Neuronal stem cell (in vitro differentiated cells): ENCODE data around the gene ZNF599.

Experiments
- DNase-seq: peaks from one replicate; pipeline ENCODE4 v3.0.0-alpha.2; 2013; ENCODE audit warnings: low spot score
- H2AFZ ChIP-seq: one replicate; pipeline ENCODE4 v1.6.1; 2013; ENCODE audit warnings: mild to moderate bottlenecking, low read length, inconsistent platforms
- H2AK5ac ChIP-seq: 2 replicates; pipeline ENCODE4 v1.6.1; 2013; ENCODE audit warnings: low read depth, mild to moderate bottlenecking, inconsistent platforms, low read length, moderate library complexity, mixed read lengths
- H2BK120ac ChIP-seq: 2 replicates; pipeline ENCODE4 v1.6.1; 2013; ENCODE audit warnings: low read depth, mild to moderate bottlenecking, inconsistent platforms, low read length, moderate library complexity, mixed read lengths
- H2BK12ac ChIP-seq: one replicate; pipeline ENCODE4 v1.6.1; 2013; ENCODE audit warnings: low read length, inconsistent platforms
- H2BK15ac ChIP-seq: 2 replicates; pipeline ENCODE4 v1.6.1; 2013; ENCODE audit warnings: mild to moderate bottlenecking, low read length, inconsistent platforms, mixed read lengths
- H2BK5ac ChIP-seq: one replicate; pipeline ENCODE4 v1.6.1; 2013; ENCODE audit warnings: inconsistent platforms, mild to moderate bottlenecking, low read length, moderate library complexity
- H3K14ac ChIP-seq: one replicate; pipeline ENCODE4 v1.6.1; 2013; ENCODE audit warnings: low read length, inconsistent platforms
- H3K18ac ChIP-seq: 2 replicates; pipeline ENCODE4 v1.6.1; 2013; ENCODE audit warnings: low read length, inconsistent platforms
- H3K23ac ChIP-seq: 2 replicates; pipeline ENCODE4 v1.6.1; 2013; ENCODE audit warnings: low read depth, mild to moderate bottlenecking, mixed read lengths, low read length, inconsistent platforms; ENCODE audit not compliant: poor library complexity
- H3K27ac ChIP-seq: replicated peaks from 3 replicates; pipeline ENCODE4 v1.5.1; 2013; ENCODE audit warnings: low read length, inconsistent platforms
- H3K27me3 ChIP-seq, 3 experiments: 2 replicates each; pipeline ENCODE4 v1.6.1; 2013; ENCODE audit warnings: low read length in 3 of 3, mild to moderate bottlenecking in 2 of 3, inconsistent platforms in 1 of 3, low read depth in 1 of 3, mixed read lengths in 1 of 3, moderate library complexity in 1 of 3; ENCODE audit not compliant: control insufficient read depth in 3 of 3, insufficient read depth in 3 of 3
- H3K36me3 ChIP-seq, 2 donors: replicated peaks in 1 of 2; 2 replicates each; pipeline ENCODE4 v1.6.1; 2013; ENCODE audit warnings: low read length in 2 of 2; ENCODE audit not compliant: control insufficient read depth in 2 of 2, insufficient read depth in 2 of 2
- H3K4ac ChIP-seq: 2 replicates; pipeline ENCODE4 v1.6.1; 2013; ENCODE audit warnings: inconsistent platforms, mild to moderate bottlenecking, low read length, moderate library complexity
- H3K4me1 ChIP-seq, 2 donors: 1 replicate in 1 of 2; 2 replicates in 1 of 2; pipeline ENCODE4 v1.6.1; 2013; ENCODE audit warnings: low read length in 2 of 2, low read depth in 1 of 2; ENCODE audit not compliant: control insufficient read depth in 2 of 2, insufficient read depth in 1 of 2
- H3K4me2 ChIP-seq: one replicate; pipeline ENCODE4 v1.6.1; 2013; ENCODE audit warnings: mild to moderate bottlenecking, low read length, inconsistent platforms; ENCODE audit not compliant: insufficient read depth, poor library complexity, severe bottlenecking
- H3K4me3 ChIP-seq, 2 donors: 2 replicates each; pipeline ENCODE4 v1.5.1; 2013; ENCODE audit warnings: low read length in 2 of 2, mild to moderate bottlenecking in 2 of 2, inconsistent platforms in 1 of 2, moderate library complexity in 1 of 2
- H3K79me1 ChIP-seq: one replicate; pipeline ENCODE4 v1.6.1; 2013; ENCODE audit warnings: low read depth, mild to moderate bottlenecking, inconsistent platforms, low read length, moderate library complexity
- H3K9ac ChIP-seq: one replicate; pipeline ENCODE4 v1.6.1; 2013; ENCODE audit warnings: mild to moderate bottlenecking, low read depth, low read length, inconsistent platforms; ENCODE audit not compliant: poor library complexity
- H3K9me3 ChIP-seq, 2 donors: replicated peaks in 1 of 2; 2 replicates each; pipeline versions ENCODE3 to v1.6.1; 2013; ENCODE audit warnings: low read length in 2 of 2, mild to moderate bottlenecking in 2 of 2, inconsistent platforms in 1 of 2, low read depth in 1 of 2, mixed read lengths in 1 of 2, moderate library complexity in 1 of 2; ENCODE audit not compliant: control insufficient read depth in 2 of 2, insufficient read depth in 1 of 2
- H4K8ac ChIP-seq: one replicate; pipeline ENCODE4 v1.6.1; 2013; ENCODE audit warnings: low read depth, mild to moderate bottlenecking, inconsistent platforms, low read length, moderate library complexity
- H4K91ac ChIP-seq: one replicate; pipeline ENCODE4 v1.6.1; 2013; ENCODE audit warnings: low read length, low read depth, mild to moderate bottlenecking, inconsistent platforms; ENCODE audit not compliant: poor library complexity
- WGBS, 2 donors: extraction: QIAGEN DNeasy Blood & Tissue Kit; methylation state at CpG; one replicate each; pipeline ENCODE4 v1.1.7; 2013; ENCODE audit warnings: missing lambda C conversion rate in 2 of 2, mixed read lengths in 1 of 2; ENCODE audit not compliant: insufficient read length in 2 of 2, insufficient replicate concordance in 1 of 2; ENCODE audit errors: extremely low coverage in 2 of 2; 5-methylcytosine and 5-hydroxymethylcytosine counted together

Gene ZNF599

DNA sequence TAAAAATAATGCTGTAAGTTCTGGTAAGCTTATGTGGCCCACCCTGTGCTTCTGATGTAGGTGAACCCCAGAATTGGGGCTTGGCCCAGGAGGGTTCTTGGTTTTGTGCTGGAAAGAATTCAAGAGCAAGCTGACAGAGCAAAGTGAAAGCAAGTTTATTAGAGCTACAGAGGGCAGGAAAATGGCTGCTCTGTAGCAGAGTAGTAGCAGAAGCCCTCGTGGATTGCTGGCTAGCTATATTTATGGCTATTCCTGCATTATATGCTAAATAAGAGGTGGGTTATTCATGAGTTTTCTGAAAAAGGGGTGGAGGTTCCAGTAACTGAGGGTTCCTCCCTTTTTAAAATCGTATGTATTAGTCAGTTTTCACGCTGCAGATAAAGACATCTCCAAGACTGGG, 20.6 kb upstream of the ZNF599 start:
- H3K18ac ChIP-seq, result no peak overlapping the region
- no peak overlapping the region for H2BK15ac ChIP-seq
- H2BK5ac ChIP-seq, result no peak overlapping the region
- no peak overlapping the region for H3K4me3 ChIP-seq
- no peak overlapping the region for H2BK120ac ChIP-seq
- no peaks in the 10 kb centered on the region for H3K27me3 ChIP-seq
- no CpG with 5 or more reads among the region's 3 CpGs for WGBS, 2 donors
- no peak overlapping the region for H3K23ac ChIP-seq
- H3K14ac ChIP-seq, result no peak overlapping the region
- no peak overlapping the region for H3K27ac ChIP-seq
- no peak overlapping the region for H3K4me2 ChIP-seq
- H2AK5ac ChIP-seq, result no peak overlapping the region
- no peaks in the 10 kb centered on the region for H3K36me3 ChIP-seq
- no peak overlapping the region for H2BK12ac ChIP-seq
- no peaks in the 10 kb centered on the region for H3K4me1 ChIP-seq
- H4K91ac ChIP-seq, result no peak overlapping the region
- no peak overlapping the region for H3K4ac ChIP-seq
- peak overlapping the region; percentile 51 for H2AFZ ChIP-seq
- DNase-seq, result no peak
- H3K9ac ChIP-seq, result no peak overlapping the region
- no peaks in the 10 kb centered on the region for H3K9me3 ChIP-seq
- H4K8ac ChIP-seq, result no peak overlapping the region
- no peaks in the 10 kb centered on the region for H3K79me1 ChIP-seq

DNA sequence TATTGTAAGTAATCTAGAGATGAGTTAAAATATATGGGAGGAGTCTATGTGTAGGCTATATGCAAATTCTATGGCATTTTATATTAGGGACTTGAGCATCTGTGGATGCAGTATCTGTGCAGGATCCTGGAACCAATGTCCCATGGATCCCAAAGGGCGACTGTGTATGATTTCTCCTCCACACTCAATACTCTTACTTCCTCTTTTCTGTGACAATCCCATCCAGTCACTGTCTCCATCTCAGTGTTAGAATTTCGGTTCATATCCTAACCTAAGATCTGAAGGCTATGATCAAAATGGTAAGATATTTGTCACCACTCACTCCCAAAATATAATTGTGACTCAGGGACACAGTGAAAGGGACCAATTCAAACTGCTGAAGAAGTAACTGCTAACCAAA, 15.1 kb upstream of the ZNF599 start:
- H4K8ac ChIP-seq, result no peak overlapping the region
- no peak overlapping the region for H3K4ac ChIP-seq
- H3K23ac ChIP-seq, result no peak overlapping the region
- no peak overlapping the region for H2BK120ac ChIP-seq
- no peak overlapping the region for H2AFZ ChIP-seq
- H3K4me1 ChIP-seq, result no peaks in the 10 kb centered on the region
- H3K9me3 ChIP-seq, result peaks cover 0 to 1% of the 10 kb centered on the region in 2 donors
- WGBS, 2 donors, result no CpG with 5 or more reads among the region's 2 CpGs
- no peak overlapping the region for H2AK5ac ChIP-seq
- H2BK15ac ChIP-seq, result no peak overlapping the region
- H3K79me1 ChIP-seq, result no peaks in the 10 kb centered on the region
- H3K27me3 ChIP-seq, result no peaks in the 10 kb centered on the region
- H3K9ac ChIP-seq, result no peak overlapping the region
- no peaks in the 10 kb centered on the region for H3K36me3 ChIP-seq
- no peak overlapping the region for H3K4me3 ChIP-seq
- H3K27ac ChIP-seq, result no peak overlapping the region
- no peak for DNase-seq
- no peak overlapping the region for H2BK12ac ChIP-seq
- no peak overlapping the region for H2BK5ac ChIP-seq
- H3K18ac ChIP-seq, result no peak overlapping the region
- no peak overlapping the region for H4K91ac ChIP-seq
- H3K4me2 ChIP-seq, result no peak overlapping the region
- H3K14ac ChIP-seq, result no peak overlapping the region

DNA sequence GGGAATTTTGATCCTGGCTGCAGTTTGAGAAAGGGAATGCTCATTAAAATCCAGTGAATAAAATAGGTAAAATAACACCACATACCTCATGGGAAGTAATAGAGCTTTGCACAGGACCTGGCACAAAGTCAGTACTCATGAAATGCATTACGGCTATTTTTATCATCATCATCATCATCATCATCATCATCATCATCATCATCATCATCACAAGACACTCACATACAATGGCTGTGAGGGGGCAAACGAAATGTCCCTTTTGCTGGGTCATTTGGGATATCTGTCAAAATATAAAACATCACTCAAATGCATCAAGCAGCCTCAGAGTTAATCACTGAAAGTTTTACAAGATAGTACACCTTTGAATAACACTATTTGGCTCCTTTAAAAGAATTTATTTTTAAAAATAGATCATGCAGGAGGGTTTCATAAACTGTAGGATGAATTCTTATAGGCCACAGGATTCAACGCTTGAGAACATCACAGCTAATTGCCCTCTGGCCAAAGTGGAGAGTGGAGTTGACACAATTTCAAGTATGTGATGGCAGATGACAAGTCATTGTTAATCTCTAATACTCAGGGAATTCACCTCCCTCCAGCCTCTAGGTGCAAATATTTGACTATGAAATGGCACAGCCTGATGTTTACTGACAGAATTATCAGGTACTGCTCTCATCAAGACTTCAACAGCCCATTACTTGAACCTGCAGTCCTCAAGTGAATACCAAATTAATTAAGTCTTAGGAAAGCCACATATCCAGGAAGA, 14.2 kb upstream of the ZNF599 start:
- no peak overlapping the region for H2BK15ac ChIP-seq
- H3K9ac ChIP-seq, result no peak overlapping the region
- no peak overlapping the region for H2AK5ac ChIP-seq
- no peak overlapping the region for H3K18ac ChIP-seq
- peaks cover 0 to 5% of the 10 kb centered on the region in 2 donors for H3K9me3 ChIP-seq
- H3K27ac ChIP-seq, result no peak overlapping the region
- no peak overlapping the region for H2AFZ ChIP-seq
- H3K23ac ChIP-seq, result no peak overlapping the region
- no peak overlapping the region for H4K91ac ChIP-seq
- H2BK5ac ChIP-seq, result no peak overlapping the region
- H3K14ac ChIP-seq, result no peak overlapping the region
- H3K4me1 ChIP-seq, result no peaks in the 10 kb centered on the region
- WGBS, 2 donors, result no CpG with 5 or more reads among the region's 3 CpGs
- H3K27me3 ChIP-seq, result no peaks in the 10 kb centered on the region
- no peaks in the 10 kb centered on the region for H3K79me1 ChIP-seq
- no peak overlapping the region for H2BK12ac ChIP-seq
- H3K4me3 ChIP-seq, result no peak overlapping the region
- no peak for DNase-seq
- H3K36me3 ChIP-seq, result no peaks in the 10 kb centered on the region
- no peak overlapping the region for H2BK120ac ChIP-seq
- no peak overlapping the region for H4K8ac ChIP-seq
- H3K4ac ChIP-seq, result no peak overlapping the region
- H3K4me2 ChIP-seq, result no peak overlapping the region

GRCh38 chr19:34786236-34786635, 13.2 kb upstream of the ZNF599 start:
- H3K18ac ChIP-seq, result no peak overlapping the region
- H3K27ac ChIP-seq, result no peak overlapping the region
- peaks cover 0 to 8% of the 10 kb centered on the region in 2 donors for H3K9me3 ChIP-seq
- H3K4me1 ChIP-seq, result no peaks in the 10 kb centered on the region
- H4K8ac ChIP-seq, result no peak overlapping the region
- H3K4me2 ChIP-seq, result no peak overlapping the region
- no peak overlapping the region for H2BK15ac ChIP-seq
- no peak overlapping the region for H3K9ac ChIP-seq
- H3K14ac ChIP-seq, result no peak overlapping the region
- no peak overlapping the region for H3K4me3 ChIP-seq
- no peaks in the 10 kb centered on the region for H3K36me3 ChIP-seq
- H2BK120ac ChIP-seq, result no peak overlapping the region
- H2AK5ac ChIP-seq, result no peak overlapping the region
- no CpG with 5 or more reads among the region's 5 CpGs for WGBS, 2 donors
- no peak overlapping the region for H3K4ac ChIP-seq
- H4K91ac ChIP-seq, result no peak overlapping the region
- DNase-seq, result no peak
- H3K79me1 ChIP-seq, result no peaks in the 10 kb centered on the region
- no peak overlapping the region for H2BK12ac ChIP-seq
- no peak overlapping the region for H2AFZ ChIP-seq
- no peak overlapping the region for H2BK5ac ChIP-seq
- H3K27me3 ChIP-seq, result no peaks in the 10 kb centered on the region
- no peak overlapping the region for H3K23ac ChIP-seq
